SKM-1 treated with dmso at 0.1 percent for 144 hours (cell line): Measurements from ENCODE around the gene PREX1.

ENCODE experiments used
- DNase-seq: peaks from one replicate; lab custom pipeline; 2025; ENCODE audit not compliant: unreplicated experiment; lab: John Stamatoyannopoulos, UW

PREX1 gene

GRCh38 chr20:48738399-48739304, 89.1 kb downstream of the PREX1 start:
- no peak for DNase-seq

- no peak for DNase-seq
Measured at GRCh38 chr20:48738094-48738398, 89.8 kb downstream of the PREX1 start.

- no peak for DNase-seq
Measured at GRCh38 chr20:48737434-48738093, 90.2 kb downstream of the PREX1 start.

- DNase-seq, result no peak
Measured at GRCh38 chr20:48736636-48737035, 91.2 kb downstream of the PREX1 start.

GRCh38 chr20:48736231-48736630, 91.6 kb downstream of the PREX1 start:
- no peak for DNase-seq

GRCh38 chr20:48735112-48735511, 92.7 kb downstream of the PREX1 start:
- no peak for DNase-seq

GRCh38 chr20:48734104-48734749, 93.6 kb downstream of the PREX1 start:
- no peak for DNase-seq

GRCh38 chr20:48733296-48733790, 94.5 kb downstream of the PREX1 start:
- DNase-seq, result peak; percentile 37

- DNase-seq, result no peak
Measured at GRCh38 chr20:48732081-48732829, 95.5 kb downstream of the PREX1 start.

GRCh38 chr20:48731536-48731935, 96.3 kb downstream of the PREX1 start:
- no peak for DNase-seq

- DNase-seq, result no peak
Measured at GRCh38 chr20:48730977-48731376, 96.8 kb downstream of the PREX1 start.

- DNase-seq, result no peak
Measured at GRCh38 chr20:48729538-48729937, 98.3 kb downstream of the PREX1 start.

- no peak for DNase-seq
Measured at GRCh38 chr20:48728042-48728825, 99.6 kb downstream of the PREX1 start.

- no peak for DNase-seq
Measured at GRCh38 chr20:48727226-48727625, 100.6 kb downstream of the PREX1 start.

GRCh38 chr20:48725555-48725991, 102.2 kb downstream of the PREX1 start:
- DNase-seq, result no peak

- no peak for DNase-seq
Measured at GRCh38 chr20:48724891-48725554, 102.8 kb downstream of the PREX1 start.

- DNase-seq, result no peak
Measured at GRCh38 chr20:48724382-48724781, 103.4 kb downstream of the PREX1 start.

- peak; percentile 96 for DNase-seq
Measured at GRCh38 chr20:48723308-48724264, 104.2 kb downstream of the PREX1 start.
